ENCODE results near the gene WDR5.
A peak's percentile ranks its signal among the peaks of the same experiment; 100 is the strongest.

Gene WDR5

GRCh38 chr9:134204991-134205578 lies 69.2 kb downstream of the WDR5 start:
- TF ChIP-seq CTCF (IDR thresholded peaks at IDR 0.05; ENCODE audit: insufficient read depth, low read depth, low read length, missing control alignments): no peak

GRCh38 chr9:134205672-134206310 lies 69.9 kb downstream of the WDR5 start:
- H3K4me3 ChIP-seq (ENCODE audit: low read depth, low read length): no peak overlapping the region
- TF ChIP-seq CTCF (IDR thresholded peaks at IDR 0.05; ENCODE audit: insufficient read depth, low read depth, low read length, missing control alignments): no peak
- no peak for DNase-seq (ENCODE audit: low read depth)

More at GRCh38 chr9:134204991-134205578, 69.2 kb downstream of the WDR5 start:
- no peak overlapping the region for H3K4me3 ChIP-seq (ENCODE audit: low read depth, low read length)
- no peak for DNase-seq (ENCODE audit: low read depth)

- no peak overlapping the region for H3K4me3 ChIP-seq (ENCODE audit: low read depth, low read length)
- peak; percentile 20 for DNase-seq (ENCODE audit: low read depth)
- no peak for TF ChIP-seq CTCF (IDR thresholded peaks at IDR 0.05; ENCODE audit: insufficient read depth, low read depth, low read length, missing control alignments)
Measured at GRCh38 chr9:134206311-134207300, 70.7 kb downstream of the WDR5 start.

- DNase-seq (ENCODE audit: low read depth): no peak
- H3K4me3 ChIP-seq (ENCODE audit: low read depth, low read length): no peak overlapping the region
- TF ChIP-seq CTCF (IDR thresholded peaks at IDR 0.05; ENCODE audit: insufficient read depth, low read depth, low read length, missing control alignments): no peak
Measured at GRCh38 chr9:134208310-134208841, 72.5 kb downstream of the WDR5 start.

- no peak overlapping the region for H3K4me3 ChIP-seq (ENCODE audit: low read depth, low read length)
- no peak for DNase-seq (ENCODE audit: low read depth)
- TF ChIP-seq CTCF (IDR thresholded peaks at IDR 0.05; ENCODE audit: insufficient read depth, low read depth, low read length, missing control alignments): no peak
Measured at GRCh38 chr9:134208981-134209725, 73.3 kb downstream of the WDR5 start.

Measured in GM12865 (cell line).